ENCODE results near the gene COL13A1. TPM values are rescaled to one million over a fixed set of nuclear protein-coding genes. Genes with fewer than 3 reads are reported as not detected.

Gene COL13A1
- total and polyA plus RNA-seq, 2 experiments from 2014 or later, result 57.2 to 150 TPM

- Histone ChIP-seq H3K36me3 (no peaks in the 10 kb centered on the region), H3K27me3 (no peaks in the 10 kb centered on the region), H3K4me1 (ENCODE audit: low read depth) (no peaks in the 10 kb centered on the region), H3K9me3 (ENCODE audit: low read depth) (no peaks in the 10 kb centered on the region), H3K4me3 (no peak overlapping the region), H3K27ac (no peak overlapping the region)
- no peak for TF ChIP-seq CTCF (IDR thresholded peaks at IDR 0.05; ENCODE audit: low read depth, low read length)
- no peak for DNase-seq (ENCODE audit: low read depth in 1 of 2, low spot score in 1 of 2)
These were observed 162.4 kb downstream of the COL13A1 start for GRCh38 chr10:69963835-69964710.

- no peak for DNase-seq (ENCODE audit: low read depth in 1 of 2, low spot score in 1 of 2)
- Histone ChIP-seq H3K27ac (no peak overlapping the region), H3K4me1 (ENCODE audit: low read depth) (no peaks in the 10 kb centered on the region), H3K9me3 (ENCODE audit: low read depth) (no peaks in the 10 kb centered on the region), H3K4me3 (no peak overlapping the region), H3K27me3 (no peaks in the 10 kb centered on the region), H3K36me3 (no peaks in the 10 kb centered on the region)
- no peak for TF ChIP-seq CTCF (IDR thresholded peaks at IDR 0.05; ENCODE audit: low read depth, low read length)
These were observed 163.4 kb downstream of the COL13A1 start for GRCh38 chr10:69965086-69965485.

GRCh38 chr10:69965919-69966662, 164.4 kb downstream of the COL13A1 start:
- Histone ChIP-seq H3K4me1 (ENCODE audit: low read depth) (no peaks in the 10 kb centered on the region), H3K27ac (no peak overlapping the region), H3K27me3 (no peaks in the 10 kb centered on the region), H3K9me3 (ENCODE audit: low read depth) (no peaks in the 10 kb centered on the region), H3K36me3 (no peaks in the 10 kb centered on the region), H3K4me3 (no peak overlapping the region)
- DNase-seq (ENCODE audit: low read depth in 1 of 2, low spot score in 1 of 2), result peak in 1 of 2 donors; percentile 16
- TF ChIP-seq CTCF (IDR thresholded peaks at IDR 0.05; ENCODE audit: low read depth, low read length), result no peak

- H3K36me3 ChIP-seq, result no peaks in the 10 kb centered on the region
- H3K4me3 ChIP-seq, result no peak overlapping the region
- DNase-seq (ENCODE audit: low read depth in 1 of 2, low spot score in 1 of 2), result peak in 1 of 2 donors; percentile 59
- H3K27ac ChIP-seq, result no peak overlapping the region
- TF ChIP-seq CTCF (IDR thresholded peaks at IDR 0.05; ENCODE audit: low read depth, low read length), result no peak
- H3K4me1 ChIP-seq (ENCODE audit: low read depth), result no peaks in the 10 kb centered on the region
- H3K9me3 ChIP-seq (ENCODE audit: low read depth), result no peaks in the 10 kb centered on the region
- no peaks in the 10 kb centered on the region for H3K27me3 ChIP-seq
These were observed 167.1 kb downstream of the COL13A1 start for GRCh38 chr10:69968830-69969229.

- H3K4me3 ChIP-seq, result no peak overlapping the region
- no peaks in the 10 kb centered on the region for H3K27me3 ChIP-seq
- H3K4me1 ChIP-seq (ENCODE audit: low read depth), result no peaks in the 10 kb centered on the region
- DNase-seq (ENCODE audit: low read depth in 1 of 2, low spot score in 1 of 2), result no peak
- H3K36me3 ChIP-seq, result no peaks in the 10 kb centered on the region
- no peak overlapping the region for H3K27ac ChIP-seq
- no peak for TF ChIP-seq CTCF (IDR thresholded peaks at IDR 0.05; ENCODE audit: low read depth, low read length)
- H3K9me3 ChIP-seq (ENCODE audit: low read depth), result no peaks in the 10 kb centered on the region
These were observed 168.3 kb downstream of the COL13A1 start for GRCh38 chr10:69969977-69970376.
